GM18519 (cell line): ENCODE data around the gene TRIM15.

Source experiments
- ATAC-seq: cut with Tn5 transposase; IDR thresholded peaks from one replicate; pipeline ENCODE4 v1.9.1; 2021; ENCODE audit warnings: mild to moderate bottlenecking, moderate library complexity; ENCODE audit not compliant: unreplicated experiment, low FRiP score

TRIM15 gene

DNA sequence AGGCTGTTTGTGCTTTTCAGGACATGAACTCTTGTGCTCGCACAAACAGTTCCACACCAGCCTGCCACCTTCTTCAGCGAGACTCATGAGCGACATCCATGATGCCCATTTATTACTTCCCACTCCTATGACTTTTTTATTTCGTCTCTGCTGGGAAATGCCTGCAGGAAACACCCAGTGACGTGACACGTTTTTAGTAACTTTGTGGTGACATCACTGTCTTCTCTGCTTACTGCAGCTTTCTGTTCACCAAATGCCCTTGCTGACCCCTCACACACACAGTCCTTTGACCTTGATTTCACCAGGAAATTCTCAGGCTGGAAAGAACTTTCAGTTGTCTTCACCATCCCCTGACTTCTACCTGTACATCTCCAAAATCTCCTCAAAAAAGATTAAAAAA, 18.5 kb upstream of the TRIM15 start:
- no peak for ATAC-seq

DNA sequence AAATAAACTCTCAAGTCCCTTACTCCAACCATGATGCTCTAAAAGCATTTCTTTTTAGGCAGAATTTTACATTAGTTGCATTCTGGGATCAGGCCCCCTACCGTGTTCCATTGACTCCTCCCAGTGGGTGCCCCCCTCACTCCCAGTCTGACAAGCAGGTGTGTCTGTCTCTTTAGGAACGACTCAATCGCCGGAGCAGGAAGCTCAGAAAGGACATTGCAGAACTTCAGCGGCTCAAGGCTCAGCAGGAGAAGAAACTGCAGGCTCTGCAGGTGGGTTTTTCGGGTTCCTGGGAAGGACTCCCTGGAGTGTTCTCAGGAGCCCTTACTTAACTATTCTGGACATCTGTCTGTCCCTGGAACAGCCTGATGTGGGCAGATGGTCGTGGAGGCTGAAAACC, 17.5 kb upstream of the TRIM15 start:
- no peak for ATAC-seq

DNA sequence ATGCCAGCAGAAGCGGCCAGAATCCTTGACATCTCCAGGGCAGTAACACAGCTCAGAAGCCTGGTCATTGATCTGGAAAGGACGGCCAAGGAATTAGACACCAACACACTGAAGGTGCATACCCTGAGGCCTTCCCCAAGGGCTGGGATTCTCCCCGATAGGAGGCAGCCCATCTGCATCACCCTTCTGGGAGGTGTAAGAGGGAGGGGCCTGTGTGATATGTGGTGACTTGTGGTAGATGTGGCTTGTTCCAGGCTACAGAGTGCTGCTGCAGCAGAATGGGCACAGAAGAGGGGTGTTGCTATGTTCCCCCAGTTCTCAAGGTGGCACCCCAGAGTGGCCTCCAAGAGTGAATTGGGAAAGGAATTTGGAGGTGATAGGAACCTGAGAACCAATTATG, 16.2 kb upstream of the TRIM15 start:
- ATAC-seq = no peak

DNA sequence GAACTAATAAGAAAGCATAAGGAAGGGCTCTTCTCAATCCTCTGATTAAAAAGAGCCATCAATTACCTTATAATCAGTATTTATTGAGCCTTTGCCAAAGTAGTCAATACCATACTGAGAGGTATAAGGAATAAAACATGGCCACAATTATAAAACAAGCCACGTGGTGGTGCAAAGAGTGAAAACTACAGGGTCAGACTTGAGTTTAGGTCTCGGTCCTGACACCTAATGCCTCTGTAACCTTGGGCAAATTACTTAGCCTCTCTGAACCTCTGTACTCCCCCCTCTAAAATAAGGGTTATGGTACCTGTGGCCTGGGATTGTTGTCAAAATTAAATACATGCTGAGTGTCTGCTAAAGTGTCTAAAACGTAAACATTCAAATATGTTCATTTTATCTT, 14.1 kb upstream of the TRIM15 start:
- no peak for ATAC-seq

DNA sequence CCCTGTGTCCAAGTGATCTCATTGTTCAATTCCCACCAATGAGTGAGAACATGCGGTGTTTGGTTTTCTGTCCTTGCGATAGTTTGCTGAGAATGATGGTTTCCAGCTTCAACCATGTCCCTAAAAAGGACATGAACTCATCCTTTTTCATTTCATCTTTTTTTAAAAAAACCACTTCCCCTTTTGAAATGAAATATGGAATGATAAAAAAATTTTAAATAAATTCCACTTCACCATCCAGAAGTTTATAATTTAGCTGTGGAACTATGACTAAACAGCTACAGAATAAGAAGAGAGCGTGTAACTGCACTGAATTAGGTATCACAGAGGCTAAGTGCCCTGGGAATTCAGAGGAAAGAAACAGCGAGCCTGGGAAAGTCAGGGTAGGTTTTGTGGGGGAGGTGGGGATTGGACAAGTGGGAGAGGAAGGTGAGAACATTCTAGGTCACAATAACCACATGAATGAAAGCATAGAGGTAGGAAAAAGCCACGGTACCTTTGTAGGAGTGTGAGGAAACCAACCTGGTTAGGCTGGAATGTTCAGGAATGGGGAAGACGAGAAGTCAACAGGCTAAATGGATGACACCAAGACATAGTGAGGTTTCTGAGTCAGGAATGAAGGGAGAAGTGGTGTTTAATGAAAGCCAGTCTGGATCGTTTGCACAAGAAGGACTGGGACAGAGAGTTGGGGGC, 13.3 kb upstream of the TRIM15 start:
- ATAC-seq = no peak

DNA sequence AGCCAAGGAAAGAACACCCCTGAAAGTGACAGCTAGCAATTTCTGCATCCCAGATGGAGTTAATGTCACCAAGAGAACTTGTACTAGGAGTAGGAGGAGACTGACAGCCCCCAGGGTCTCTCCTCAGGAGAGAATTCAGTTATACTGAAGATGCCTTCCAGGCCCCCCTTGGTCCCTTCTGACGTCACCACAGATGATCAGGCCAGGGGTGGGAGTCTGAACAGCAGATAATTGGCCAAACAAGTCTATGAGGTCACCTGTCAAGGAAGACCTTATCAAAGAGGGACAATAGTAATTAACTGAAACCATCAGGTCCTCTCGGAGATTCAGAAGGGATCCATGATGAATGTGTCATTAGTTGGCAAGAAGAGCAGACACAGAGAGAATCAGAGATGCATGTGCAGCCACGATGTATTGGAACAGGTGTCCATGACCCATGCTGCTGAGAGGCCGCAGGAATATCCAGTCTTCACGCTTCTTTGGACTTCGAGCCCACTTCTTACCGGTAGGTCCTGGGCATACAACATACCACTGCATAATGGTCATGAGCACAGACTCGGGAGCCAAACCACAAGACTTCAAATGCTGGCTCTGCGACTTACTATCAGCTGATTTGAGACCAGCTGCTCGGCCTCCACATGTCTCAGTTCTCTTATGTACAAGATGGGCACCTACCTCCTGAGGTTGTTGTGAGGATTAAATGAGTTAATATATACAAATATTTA, 12.5 kb upstream of the TRIM15 start:
- no peak for ATAC-seq

DNA sequence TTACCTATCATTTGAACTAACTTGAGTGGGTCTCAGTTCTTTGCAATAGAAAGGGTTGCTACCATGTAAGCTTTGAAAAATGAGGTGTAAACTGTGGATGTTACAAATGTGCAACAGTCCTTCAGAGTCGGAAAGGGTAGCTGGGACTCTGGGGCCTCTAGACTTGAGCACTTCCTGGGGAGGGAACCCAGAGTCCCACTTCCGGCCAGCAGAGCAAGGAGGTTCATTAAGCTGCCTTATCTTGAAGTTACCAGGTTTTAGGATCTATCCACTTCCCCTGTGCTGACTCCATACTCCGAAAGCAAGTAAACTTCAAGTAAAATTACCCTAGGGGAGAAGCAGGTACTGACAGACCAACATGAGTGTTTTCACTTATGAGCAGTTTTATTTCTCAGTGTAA, 11.8 kb upstream of the TRIM15 start:
- ATAC-seq = no peak

DNA sequence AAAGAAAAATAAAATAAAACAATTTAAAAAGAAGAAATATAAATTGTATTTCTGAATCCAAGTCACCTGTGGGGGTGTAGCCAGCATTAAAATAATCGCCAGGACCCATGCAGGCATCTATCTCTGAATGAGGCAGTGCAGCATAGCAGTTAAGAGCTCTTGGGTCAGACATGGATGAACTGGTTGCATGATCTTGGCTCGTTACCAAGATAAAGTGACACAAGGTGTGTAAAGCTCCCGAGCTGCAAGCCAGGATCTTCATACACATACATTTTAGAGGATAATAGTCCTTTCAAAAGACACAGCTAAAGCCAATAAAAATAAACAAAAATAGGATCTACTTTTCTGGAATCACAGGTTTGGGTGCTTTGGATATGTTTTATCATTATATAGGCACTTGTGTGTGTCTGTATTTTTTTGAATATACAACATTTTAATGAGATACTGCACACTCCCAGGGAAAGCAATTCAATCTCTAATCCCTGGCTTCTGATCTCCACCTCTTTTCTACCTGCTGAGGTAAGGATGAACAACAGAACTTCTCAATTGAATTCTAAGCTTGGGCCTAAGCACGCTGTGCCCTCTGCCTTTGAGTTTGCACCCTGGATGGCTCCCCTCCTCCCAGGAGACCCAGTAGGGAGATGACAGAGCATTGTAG, 11.2 kb upstream of the TRIM15 start:
- no peak for ATAC-seq

DNA sequence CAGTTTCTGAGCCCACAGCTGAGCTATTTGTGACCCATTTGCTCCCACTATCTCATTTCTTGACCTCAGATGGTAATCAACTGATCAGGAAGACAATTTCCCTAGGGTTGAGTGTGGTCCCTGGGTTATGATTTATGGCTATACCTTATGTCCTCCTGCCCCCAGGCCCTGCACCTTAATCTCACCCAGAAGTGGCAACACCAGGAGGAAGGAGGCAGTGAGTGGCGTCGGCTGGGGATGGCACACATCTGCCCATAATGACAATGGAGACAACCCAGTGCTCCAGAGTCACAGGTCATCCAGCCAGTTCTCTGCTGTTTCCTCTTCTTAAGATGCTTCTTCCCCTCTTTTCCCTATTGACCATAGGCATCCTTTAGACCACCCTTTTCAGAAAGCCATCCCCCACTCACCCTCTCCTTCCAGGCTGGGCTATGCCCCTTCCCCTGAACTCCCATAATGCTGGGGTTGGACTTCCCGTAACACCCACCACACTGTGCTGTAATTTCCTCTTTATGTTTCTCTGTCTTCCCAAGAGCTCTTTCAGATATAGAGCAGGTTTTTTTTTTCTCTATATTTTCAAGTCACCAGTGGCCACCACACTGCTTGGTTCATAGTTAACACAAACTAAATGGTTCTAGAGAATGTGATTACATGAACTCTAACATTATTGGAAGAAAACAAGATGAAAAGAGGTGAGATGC, 10.3 kb upstream of the TRIM15 start:
- ATAC-seq = no peak

DNA sequence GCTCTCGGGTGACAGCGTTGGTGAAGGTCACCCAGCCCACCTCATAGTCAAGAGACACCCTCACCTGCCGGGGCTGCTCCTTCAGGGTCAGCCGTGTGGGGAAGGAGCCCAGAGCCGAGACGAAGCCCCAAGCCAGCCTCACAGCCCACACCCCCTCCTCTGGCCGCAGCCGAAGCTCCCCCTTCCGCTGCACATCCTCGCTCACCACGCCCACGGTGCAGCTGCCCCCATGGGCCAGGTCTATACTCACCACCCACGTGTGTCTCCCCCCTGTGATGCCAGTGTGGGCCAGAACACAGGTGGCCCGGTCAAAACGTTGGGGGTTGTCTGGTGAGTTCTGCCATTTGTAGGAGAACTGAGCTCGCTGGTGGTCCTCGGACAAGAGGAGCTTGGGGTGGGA, 9.3 kb upstream of the TRIM15 start:
- ATAC-seq = no peak

DNA sequence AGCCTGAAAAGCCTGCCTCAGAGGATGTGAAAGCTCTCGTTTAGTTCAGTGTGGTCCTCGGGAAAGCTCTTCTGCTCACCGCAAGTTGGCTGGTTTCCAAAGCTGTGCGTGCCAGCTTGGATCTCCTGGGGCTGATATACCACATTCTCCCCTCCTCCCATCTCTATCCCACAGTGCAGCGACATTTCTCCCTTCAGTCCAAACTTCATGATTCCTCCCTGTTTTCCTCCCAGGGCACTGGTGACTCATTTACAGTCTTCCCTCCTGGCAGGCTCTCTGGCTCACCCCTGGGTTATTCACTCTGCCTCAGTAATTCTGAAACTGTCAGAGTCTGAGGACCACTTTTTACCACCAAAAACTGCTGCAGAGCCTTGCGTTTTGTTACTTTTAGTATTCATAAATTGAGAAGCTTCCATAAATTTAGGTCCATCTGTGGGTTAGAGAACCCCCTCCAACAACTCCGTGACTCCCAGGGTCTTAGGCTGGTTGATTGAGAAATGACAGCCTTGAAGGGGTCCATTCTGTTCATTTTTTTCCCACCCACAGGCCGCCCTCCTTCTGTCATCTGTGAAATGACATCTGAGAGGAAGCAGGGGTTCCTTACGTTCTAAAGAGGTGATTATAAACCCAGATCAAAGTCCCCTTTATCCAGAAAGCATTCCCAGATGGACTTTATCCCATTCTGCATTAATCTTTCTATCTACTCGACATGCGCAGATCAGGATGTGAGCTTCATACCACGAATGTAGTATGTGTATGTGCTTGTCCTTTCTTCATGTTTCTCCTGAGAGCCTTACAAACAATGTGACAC, 8.4 kb upstream of the TRIM15 start:
- ATAC-seq = no peak

DNA sequence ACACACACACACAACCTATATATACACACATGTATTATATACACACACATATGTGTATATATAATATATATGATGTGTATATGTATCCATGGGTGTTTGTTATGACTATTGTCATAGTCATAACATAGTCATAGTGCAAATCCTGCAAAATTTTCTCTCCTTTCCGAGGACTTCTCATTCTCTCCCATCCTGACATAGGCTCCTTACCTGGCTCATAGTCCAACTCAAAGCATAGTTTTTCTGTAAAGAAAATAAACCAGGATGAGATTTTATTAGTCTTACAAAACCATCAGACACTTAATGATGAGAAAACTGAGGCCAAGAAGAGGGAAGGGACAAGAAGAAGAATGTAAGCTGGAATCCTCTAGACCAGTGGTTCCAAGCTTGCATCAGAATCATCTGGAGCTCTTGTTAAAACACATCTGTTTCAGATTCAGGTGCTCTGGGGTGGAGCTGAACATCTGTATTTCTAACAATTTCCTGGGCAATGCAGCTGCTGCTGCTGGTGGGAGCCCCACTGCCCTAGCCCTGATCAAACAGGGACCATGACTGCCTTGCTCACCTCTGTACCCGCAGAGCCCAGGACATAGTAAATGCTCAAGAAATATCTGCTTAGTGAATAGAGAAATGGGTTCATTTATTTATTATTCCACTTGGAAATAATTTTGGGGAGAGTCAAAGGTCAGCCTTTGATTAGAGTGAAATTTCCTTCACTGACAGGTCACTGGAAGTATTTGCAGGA, 7.7 kb upstream of the TRIM15 start:
- no peak for ATAC-seq

DNA sequence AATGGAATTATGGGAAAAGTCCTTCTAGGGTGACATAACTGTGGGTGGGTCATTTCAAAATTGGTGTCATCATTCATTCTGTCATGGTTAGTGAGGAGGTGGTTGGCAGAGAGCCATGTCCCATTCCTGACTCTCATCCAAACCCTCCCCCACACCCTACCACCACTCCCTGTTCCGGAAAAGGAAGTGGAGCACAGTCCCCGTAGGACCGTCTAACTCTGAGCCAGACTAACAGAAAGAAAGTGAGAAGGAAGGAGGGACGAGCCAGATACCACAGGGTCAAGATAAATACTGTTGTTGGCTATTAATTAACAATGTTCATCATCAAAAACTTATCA, 7.1 kb upstream of the TRIM15 start:
- no peak for ATAC-seq

DNA sequence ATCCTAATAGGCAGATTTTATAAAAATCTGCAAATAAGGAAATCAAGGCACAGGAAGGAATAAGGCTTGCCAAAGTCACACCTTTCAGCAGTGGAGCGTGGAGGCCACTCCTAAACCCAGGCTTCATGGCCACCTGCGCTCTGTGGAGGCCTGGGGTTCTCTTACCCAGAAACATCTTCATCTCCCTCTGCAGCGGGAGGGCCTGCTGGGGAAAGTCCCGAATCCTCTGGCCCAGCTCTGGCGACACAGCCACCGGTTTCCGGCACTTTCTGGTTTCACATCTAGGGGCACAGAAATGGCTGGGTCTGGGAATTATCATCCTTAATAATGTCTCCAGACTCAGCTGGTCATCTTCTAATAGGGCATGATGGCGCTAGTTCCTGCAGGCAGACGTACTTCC, 6.6 kb upstream of the TRIM15 start:
- no peak for ATAC-seq

DNA sequence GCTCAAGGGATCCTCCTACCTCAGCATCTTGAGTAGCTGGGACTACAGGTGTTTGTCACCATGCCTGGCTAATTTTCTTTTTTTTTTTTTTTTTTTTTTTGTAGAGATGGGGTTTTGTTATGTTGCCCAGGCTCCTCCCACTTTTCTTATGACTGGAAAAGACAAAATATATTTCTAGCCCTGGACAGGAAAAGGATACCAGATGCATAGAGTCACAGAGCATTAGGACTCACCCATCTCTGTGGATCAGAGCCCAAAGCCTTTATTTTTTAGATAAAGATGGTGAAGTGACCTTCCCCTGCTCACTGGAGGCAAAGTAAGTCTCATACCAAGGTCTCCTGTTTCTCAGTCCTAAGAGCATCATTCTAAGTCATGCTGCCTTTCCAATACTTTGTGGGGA, 5.8 kb upstream of the TRIM15 start:
- no peak for ATAC-seq

DNA sequence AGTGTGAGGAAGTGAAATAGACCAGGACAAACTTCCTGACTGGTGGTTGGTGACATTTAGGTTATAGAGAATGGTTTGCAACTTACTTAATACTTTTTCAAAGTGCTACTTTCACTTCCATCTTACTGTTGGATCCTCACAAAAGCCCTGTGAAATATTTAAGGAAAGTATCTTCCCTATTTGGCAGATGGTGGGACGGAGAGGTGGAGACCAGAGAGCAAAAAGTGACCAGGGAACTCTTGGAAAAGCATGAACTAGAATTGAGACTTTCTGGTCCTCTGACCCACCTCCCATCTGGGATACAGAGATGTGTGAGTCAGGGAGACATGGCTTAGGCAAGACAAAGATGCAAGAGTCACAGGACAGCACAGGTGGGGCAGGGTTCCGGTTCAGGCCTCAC, 5.3 kb upstream of the TRIM15 start:
- no peak for ATAC-seq

DNA sequence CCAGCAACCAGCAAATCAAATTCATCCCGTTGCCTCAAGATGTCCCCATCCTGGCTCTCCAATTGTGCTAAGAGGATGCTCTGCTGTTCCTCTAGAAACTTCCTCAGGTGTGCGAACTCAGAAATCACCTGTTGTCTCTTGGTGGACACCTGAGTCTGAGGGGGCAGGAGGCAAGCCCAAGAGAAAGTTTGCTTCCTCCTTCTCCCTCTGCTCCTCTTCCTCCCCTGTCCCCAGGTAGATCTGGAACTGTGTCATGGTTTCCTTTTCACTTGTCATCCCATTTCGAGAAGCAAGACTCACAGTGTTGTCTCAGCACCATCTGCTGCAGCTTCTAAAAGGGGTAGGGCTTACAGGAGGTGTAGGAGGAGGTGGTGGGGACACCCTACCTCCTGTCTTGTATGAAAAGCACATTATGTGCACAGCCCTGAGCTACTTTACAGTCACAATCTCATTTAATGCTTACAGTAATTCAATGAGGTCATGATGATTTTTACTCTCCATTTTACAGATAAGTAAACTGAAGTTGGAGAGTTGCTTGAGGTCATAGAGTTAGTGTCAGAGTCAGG, 4.8 kb upstream of the TRIM15 start:
- no peak for ATAC-seq

DNA sequence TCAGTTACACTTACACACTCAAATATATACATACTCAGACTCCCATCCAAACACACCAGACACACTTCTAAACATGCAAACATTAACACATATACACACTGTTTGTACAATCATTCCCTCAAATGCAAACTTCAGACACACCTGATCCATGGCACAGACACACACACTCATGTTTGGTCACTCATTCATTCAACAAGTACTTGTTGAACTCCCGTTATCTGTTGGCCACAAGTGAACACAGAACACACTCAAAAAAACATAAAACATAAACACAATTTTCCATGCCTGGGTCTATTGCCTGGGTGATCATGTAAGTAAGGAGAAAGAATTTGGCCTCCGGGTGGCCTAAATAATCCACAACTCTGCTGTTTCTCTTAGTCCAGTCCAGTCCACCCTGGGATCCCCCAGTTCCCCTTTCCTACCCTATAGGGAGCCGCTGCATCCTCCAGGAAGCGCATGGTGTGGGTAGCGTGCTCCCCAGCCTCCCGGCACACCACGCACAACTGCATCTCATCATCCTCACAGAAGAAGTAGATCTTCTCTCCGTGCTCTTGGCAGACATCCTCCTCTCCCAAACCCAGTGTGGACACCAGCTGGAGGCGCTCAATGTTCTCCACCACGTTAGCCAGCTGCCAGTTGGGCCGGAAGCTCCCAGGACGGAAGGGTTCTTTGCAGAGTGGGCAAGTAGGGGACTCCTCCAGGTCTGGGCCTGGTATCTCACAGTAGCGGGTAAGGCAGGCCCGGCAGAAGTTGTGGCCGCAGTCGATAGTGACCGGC, 3.1 kb upstream of the TRIM15 start:
- no peak for ATAC-seq
